Activated T-cell treated with anti-CD3 and anti-CD28 coated beads, Interleukin-2, amount 50 U/mL, for 24 hours (primary cell): ENCODE results near the gene MAN2B2.

ENCODE experiments used
- DNase-seq: peaks from one replicate; pipeline ENCODE4 v3.0.0-alpha.2; 2020
- H3K27ac Mint-ChIP-seq: 2 replicates; pipeline ENCODE4 v1.8.0; 2020; ENCODE audit warnings: mild to moderate bottlenecking, mixed read lengths
- H3K27me3 Mint-ChIP-seq: 2 replicates; pipeline ENCODE4 v1.8.0; 2020; ENCODE audit warnings: mixed read lengths
- H3K36me3 Mint-ChIP-seq: 2 replicates; pipeline ENCODE4 v1.8.0; 2020; ENCODE audit warnings: low read depth, mixed read lengths
- H3K4me1 Mint-ChIP-seq: 2 replicates; pipeline ENCODE4 v1.8.0; 2020; ENCODE audit warnings: low read depth, mixed read lengths
- H3K4me3 Mint-ChIP-seq: 2 replicates; pipeline ENCODE4 v1.8.0; 2020; ENCODE audit warnings: mild to moderate bottlenecking, moderate library complexity, mixed read lengths
- H3K9me3 Mint-ChIP-seq: 2 replicates; pipeline ENCODE4 v1.8.0; 2020; ENCODE audit warnings: mixed read lengths

The MAN2B2 gene

DNA sequence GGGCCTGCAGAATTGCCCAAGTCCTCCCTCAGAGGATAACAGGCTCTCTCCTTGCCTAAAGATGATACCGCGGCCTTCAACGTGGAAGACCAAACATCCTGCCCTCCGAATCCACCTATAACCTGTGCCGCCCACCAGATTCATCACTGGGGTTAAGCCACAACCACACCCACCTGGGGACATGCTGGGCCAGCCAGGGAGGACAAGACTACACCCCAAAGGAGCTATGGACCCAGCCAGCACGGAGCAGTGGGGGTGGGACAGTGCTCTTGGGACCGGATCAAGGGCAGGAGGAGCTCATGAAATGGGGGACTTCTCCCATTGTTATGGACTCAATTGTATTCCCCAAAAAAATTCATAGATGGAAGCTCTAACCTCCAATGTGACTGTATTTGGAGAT is 6.8 kb upstream of the MAN2B2 start:
- no peak for DNase-seq
- Mint-ChIP-seq H3K4me1 (no peaks in the 10 kb centered on the region), H3K4me3 (no peak overlapping the region), H3K27ac (no peak overlapping the region), H3K36me3 (no peaks in the 10 kb centered on the region), H3K9me3 (peaks cover 5% of the 10 kb centered on the region), H3K27me3 (peaks cover 26% of the 10 kb centered on the region)

DNA sequence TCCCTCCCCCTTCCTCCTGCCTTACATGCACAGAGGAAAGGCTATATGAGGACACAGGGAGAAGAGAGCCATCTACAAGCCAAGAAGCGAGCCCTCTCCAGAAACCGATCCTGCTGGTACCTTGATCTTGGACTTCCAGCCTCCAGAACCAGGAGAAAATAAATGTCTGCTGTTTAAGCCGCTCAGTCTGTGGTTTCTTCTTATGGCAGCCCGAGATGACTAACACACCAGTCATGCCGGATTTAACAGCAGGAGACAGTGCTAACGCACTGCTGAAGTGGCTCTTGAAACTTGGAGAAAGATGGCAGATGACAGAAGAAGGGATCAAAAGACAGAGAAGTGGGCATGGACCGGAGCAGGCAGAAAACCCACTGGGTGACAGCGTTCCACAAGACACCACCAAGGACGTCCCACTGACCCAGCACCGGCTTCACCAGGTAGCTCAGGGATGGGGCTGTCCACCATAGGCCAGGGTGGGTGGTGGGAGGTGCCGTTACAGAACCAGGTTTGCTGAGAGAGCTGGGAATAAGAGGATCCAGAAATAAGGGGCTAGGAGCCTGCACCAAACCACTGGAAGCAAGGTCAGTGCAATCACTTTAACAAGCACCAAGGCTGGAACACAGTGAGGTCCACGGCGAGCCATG is 6.2 kb upstream of the MAN2B2 start:
- Mint-ChIP-seq H3K9me3 (peaks cover 5% of the 10 kb centered on the region), H3K27me3 (peaks cover 26% of the 10 kb centered on the region), H3K27ac (no peak overlapping the region), H3K4me1 (no peaks in the 10 kb centered on the region), H3K4me3 (no peak overlapping the region), H3K36me3 (no peaks in the 10 kb centered on the region)
- DNase-seq = no peak

- H3K27ac Mint-ChIP-seq = no peak overlapping the region
- H3K4me1 Mint-ChIP-seq = peaks cover 12% of the 10 kb centered on the region
- no peak for DNase-seq
- H3K27me3 Mint-ChIP-seq = peaks cover 3% of the 10 kb centered on the region
- no peak overlapping the region for H3K4me3 Mint-ChIP-seq
- peaks cover under 1% of the 10 kb centered on the region for H3K36me3 Mint-ChIP-seq
- peaks cover 5% of the 10 kb centered on the region for H3K9me3 Mint-ChIP-seq
Observed at GRCh38 chr4:6571608-6572007, 3.4 kb upstream of the MAN2B2 start.

GRCh38 chr4:6573551-6573950 is 1.4 kb upstream of the MAN2B2 start:
- Mint-ChIP-seq H3K4me1 (peaks cover 16% of the 10 kb centered on the region), H3K4me3 (peak overlapping the region; percentile 82), H3K27me3 (no peaks in the 10 kb centered on the region), H3K36me3 (peaks cover 18% of the 10 kb centered on the region), H3K27ac (no peak overlapping the region), H3K9me3 (peaks cover 5% of the 10 kb centered on the region)
- DNase-seq = no peak

- Mint-ChIP-seq H3K36me3 (peaks cover 21% of the 10 kb centered on the region), H3K4me3 (peak overlapping the region; percentile 82), H3K4me1 (peaks cover 16% of the 10 kb centered on the region), H3K27me3 (no peaks in the 10 kb centered on the region), H3K27ac (peak overlapping the region; percentile 90), H3K9me3 (peaks cover 5% of the 10 kb centered on the region)
- no peak for DNase-seq
Observed at GRCh38 chr4:6573986-6574746, 823 bp upstream of the MAN2B2 start.

GRCh38 chr4:6575503-6576240 is 683 bp downstream of the MAN2B2 start:
- DNase-seq = no peak
- Mint-ChIP-seq H3K4me1 (peaks cover 16% of the 10 kb centered on the region), H3K27me3 (no peaks in the 10 kb centered on the region), H3K27ac (peak overlapping the region; percentile 85), H3K36me3 (peaks cover 36% of the 10 kb centered on the region), H3K9me3 (peaks cover 5% of the 10 kb centered on the region), H3K4me3 (peak overlapping the region; percentile 82)

DNA sequence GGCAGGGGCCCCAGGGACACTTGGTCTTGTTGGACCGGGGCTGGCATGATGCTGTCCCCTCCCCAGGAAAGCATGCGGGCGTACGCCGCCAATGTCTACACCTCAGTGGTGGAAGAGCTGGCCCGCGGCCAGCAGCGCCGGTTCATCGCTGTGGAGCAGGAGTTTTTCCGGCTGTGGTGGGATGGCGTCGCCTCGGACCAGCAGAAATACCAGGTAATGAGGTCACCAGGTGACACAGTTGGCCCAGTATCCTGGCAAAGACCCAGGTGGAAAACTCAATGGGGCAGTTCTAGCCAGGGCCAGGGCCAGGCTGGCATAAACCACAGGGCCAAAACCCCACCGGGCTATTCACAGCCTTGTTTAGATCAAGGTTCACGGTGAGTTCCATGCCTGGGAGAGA is 1.5 kb downstream of the MAN2B2 start:
- Mint-ChIP-seq H3K27ac (no peak overlapping the region), H3K4me1 (peaks cover 16% of the 10 kb centered on the region), H3K9me3 (peaks cover 2% of the 10 kb centered on the region), H3K4me3 (peak overlapping the region; percentile 82), H3K36me3 (peaks cover 45% of the 10 kb centered on the region), H3K27me3 (no peaks in the 10 kb centered on the region)
- no peak for DNase-seq

DNA sequence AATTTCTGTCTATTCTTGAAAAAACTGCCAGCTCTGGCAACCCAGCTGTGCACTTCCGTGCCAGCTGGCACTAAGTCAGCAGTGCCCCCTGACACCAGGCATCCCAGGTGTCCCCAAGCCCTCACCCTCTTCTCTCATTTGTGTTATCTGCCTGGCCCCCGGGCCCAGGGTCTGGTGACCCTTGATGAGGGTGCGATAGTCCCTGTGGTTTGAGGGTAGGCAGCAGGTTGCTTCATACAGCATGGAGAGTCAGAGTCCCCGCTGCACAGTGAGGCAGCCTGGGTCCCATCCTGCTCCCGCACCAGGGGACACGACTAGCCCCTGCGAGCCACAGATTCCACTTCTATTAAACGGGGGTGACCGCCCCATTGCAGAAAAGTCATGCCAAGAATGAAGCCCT is 1.9 kb downstream of the MAN2B2 start:
- H3K27me3 Mint-ChIP-seq = no peaks in the 10 kb centered on the region
- H3K9me3 Mint-ChIP-seq = no peaks in the 10 kb centered on the region
- H3K27ac Mint-ChIP-seq = no peak overlapping the region
- peak overlapping the region; percentile 44 for H3K4me3 Mint-ChIP-seq
- no peak for DNase-seq
- peaks cover 16% of the 10 kb centered on the region for H3K4me1 Mint-ChIP-seq
- H3K36me3 Mint-ChIP-seq = peaks cover 49% of the 10 kb centered on the region

DNA sequence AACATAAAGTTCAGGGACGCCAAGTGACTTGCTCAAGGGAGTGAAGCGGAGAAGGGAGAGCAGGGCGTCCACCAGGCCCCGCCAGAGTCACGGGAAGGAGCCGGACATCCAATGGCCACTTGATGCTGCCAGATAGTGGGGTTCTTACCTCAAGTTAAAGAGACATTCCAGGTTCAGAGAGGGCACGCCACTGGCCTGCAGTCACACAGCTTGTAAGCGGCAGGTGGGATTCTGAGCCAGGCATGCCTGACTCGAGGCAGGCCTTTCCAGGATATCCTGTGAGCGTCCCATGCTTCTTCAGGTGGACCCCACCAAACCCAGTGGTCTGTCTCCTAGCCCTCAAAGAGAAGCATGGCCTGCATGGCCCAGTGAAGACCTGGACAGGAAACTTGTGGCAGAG is 2.4 kb downstream of the MAN2B2 start:
- Mint-ChIP-seq H3K27me3 (no peaks in the 10 kb centered on the region), H3K36me3 (peaks cover 53% of the 10 kb centered on the region), H3K27ac (no peak overlapping the region), H3K4me3 (no peak overlapping the region), H3K4me1 (peaks cover 16% of the 10 kb centered on the region), H3K9me3 (no peaks in the 10 kb centered on the region)
- DNase-seq = no peak

- Mint-ChIP-seq H3K4me3 (no peak overlapping the region), H3K9me3 (peaks cover 3% of the 10 kb centered on the region), H3K4me1 (peaks cover 16% of the 10 kb centered on the region), H3K36me3 (peaks cover 61% of the 10 kb centered on the region), H3K27ac (no peak overlapping the region), H3K27me3 (no peaks in the 10 kb centered on the region)
- DNase-seq = no peak
Observed at GRCh38 chr4:6578221-6578620, 3.2 kb downstream of the MAN2B2 start.

GRCh38 chr4:6580353-6580752 is 5.4 kb downstream of the MAN2B2 start:
- no peak for DNase-seq
- no peak overlapping the region for H3K4me3 Mint-ChIP-seq
- no peaks in the 10 kb centered on the region for H3K27me3 Mint-ChIP-seq
- H3K9me3 Mint-ChIP-seq = peaks cover 3% of the 10 kb centered on the region
- H3K4me1 Mint-ChIP-seq = peaks cover 9% of the 10 kb centered on the region
- H3K27ac Mint-ChIP-seq = no peak overlapping the region
- H3K36me3 Mint-ChIP-seq = peaks cover 78% of the 10 kb centered on the region

GRCh38 chr4:6581566-6582121 is 6.7 kb downstream of the MAN2B2 start:
- peaks cover 86% of the 10 kb centered on the region for H3K36me3 Mint-ChIP-seq
- no peaks in the 10 kb centered on the region for H3K27me3 Mint-ChIP-seq
- no peak overlapping the region for H3K27ac Mint-ChIP-seq
- no peak for DNase-seq
- H3K4me1 Mint-ChIP-seq = peaks cover 4% of the 10 kb centered on the region
- peaks cover 3% of the 10 kb centered on the region for H3K9me3 Mint-ChIP-seq
- no peak overlapping the region for H3K4me3 Mint-ChIP-seq

- peaks cover 79% of the 10 kb centered on the region for H3K36me3 Mint-ChIP-seq
- no peak overlapping the region for H3K27ac Mint-ChIP-seq
- no peak for DNase-seq
- H3K4me3 Mint-ChIP-seq = no peak overlapping the region
- H3K9me3 Mint-ChIP-seq = peaks cover 3% of the 10 kb centered on the region
- H3K27me3 Mint-ChIP-seq = no peaks in the 10 kb centered on the region
- H3K4me1 Mint-ChIP-seq = no peaks in the 10 kb centered on the region
Observed at GRCh38 chr4:6582889-6583490, 8.0 kb downstream of the MAN2B2 start.

- Mint-ChIP-seq H3K4me3 (no peak overlapping the region), H3K9me3 (peaks cover 3% of the 10 kb centered on the region), H3K4me1 (no peaks in the 10 kb centered on the region), H3K36me3 (peaks cover 77% of the 10 kb centered on the region), H3K27ac (no peak overlapping the region), H3K27me3 (no peaks in the 10 kb centered on the region)
- no peak for DNase-seq
Observed at GRCh38 chr4:6584865-6585264, 9.9 kb downstream of the MAN2B2 start.
